Measurements from ENCODE around the gene ZNF813. TPM values are rescaled to one million over a fixed set of nuclear protein-coding genes. Genes with fewer than 3 reads are reported as not detected.

ZNF813 gene
- total RNA-seq, 1 experiment from 2014 or later, result not detected

- RAD21 ChIA-PET (ENCODE audit: low non-redundant PET in 1 of 2, low total read pairs in 2 of 2, uncharacterized antibody in 2 of 2, unreplicated experiment in 2 of 2), result no interaction called here
- H3K4me1 ChIP-seq (ENCODE audit: control insufficient read depth in 1 of 2, insufficient read depth in 2 of 2, low read length in 2 of 2), result no peaks in the 10 kb centered on the region
- no peak for TF ChIP-seq SIN3A (IDR thresholded peaks at IDR 0.05; ENCODE audit: low read depth)
- no peak for TF ChIP-seq ZBTB33 (IDR thresholded peaks at IDR 0.05; ENCODE audit: extremely low read depth, insufficient replicate concordance, low read length)
- TF ChIP-seq CBX3 (IDR thresholded peaks at IDR 0.05; ENCODE audit: low read depth), result no peak
- TF ChIP-seq POLR2A (IDR thresholded peaks at IDR 0.05; ENCODE audit: borderline replicate concordance, extremely low read depth, insufficient read depth, insufficient read length), result no peak
- TF ChIP-seq MAX (IDR thresholded peaks at IDR 0.05), result no peak
- no peak for TF ChIP-seq JUND (IDR thresholded peaks at IDR 0.05)
- TF ChIP-seq CEBPB (IDR thresholded peaks at IDR 0.05; ENCODE audit: low read depth), result no peak
- TF ChIP-seq ZNF274 (IDR thresholded peaks at IDR 0.05; ENCODE audit: low read depth, low read length), result no peak
- no peak for TF ChIP-seq SRF (IDR thresholded peaks at IDR 0.05; ENCODE audit: low read depth)
- TF ChIP-seq REST (IDR thresholded peaks at IDR 0.05; ENCODE audit: low read depth), result no peak
- TF ChIP-seq CTCF (IDR thresholded peaks at IDR 0.05 in 2 of 3, conservative IDR thresholded peaks at IDR 0.05 in 1 of 3; ENCODE audit: borderline replicate concordance in 1 of 3, insufficient read depth in 1 of 3, low read depth in 2 of 3, low read length in 2 of 3), result no peak
- TF ChIP-seq ZFX (IDR thresholded peaks at IDR 0.05), result no peak
- no peak for TF ChIP-seq POLR2AphosphoS5 (IDR thresholded peaks at IDR 0.05; ENCODE audit: low read depth, low read length)
- no peak for TF ChIP-seq YY1 (IDR thresholded peaks at IDR 0.05; ENCODE audit: extremely low read depth, insufficient replicate concordance, low read depth, low read length)
- no peak for TF ChIP-seq SP1 (IDR thresholded peaks at IDR 0.05; ENCODE audit: low read depth)
Observed at GRCh38 chr19:53541971-53542370, 74.4 kb downstream of the ZNF813 start.

More at GRCh38 chr19:53541971-53542370, 74.4 kb downstream of the ZNF813 start:
- Histone ChIP-seq H3K27me3 (ENCODE audit: insufficient read depth, low read length) (no peaks in the 10 kb centered on the region), H4K20me1 (ENCODE audit: insufficient read depth) (no peaks in the 10 kb centered on the region), H3K9ac (ENCODE audit: low read length) (no peak overlapping the region), H3K9me3 (ENCODE audit: control insufficient read depth in 1 of 2, insufficient read depth in 1 of 2, low read depth in 1 of 2, low read length in 2 of 2) (peaks cover 0 to 10% of the 10 kb centered on the region in 2 experiments; a peak in 2 of 4 replicates), H2AFZ (ENCODE audit: low read depth, low read length, poor library complexity, severe bottlenecking) (no peak overlapping the region), H3K4me3 (replicated peaks in 1 of 2; ENCODE audit: low read depth in 1 of 2, low read length in 2 of 2) (no peak overlapping the region), H3K36me3 (ENCODE audit: control insufficient read depth in 1 of 2, insufficient read depth in 2 of 2, low read length in 2 of 2) (no peaks in the 10 kb centered on the region), H3K27ac (ENCODE audit: low read depth, low read length) (no peak overlapping the region), H3K79me2 (ENCODE audit: insufficient read depth, low read length) (no peaks in the 10 kb centered on the region), H3K9me2 (ENCODE audit: insufficient read depth) (no peaks in the 10 kb centered on the region), H3K4me2 (ENCODE audit: low read length) (no peak overlapping the region)
- intact Hi-C loops (cut with micrococcal nuclease), result no loop called here
- ChIA-PET CTCF (no interaction called here), POLR2A (no interaction called here)
- ATAC-seq (no peak), DNase-seq (ENCODE audit: low read depth, low spot score) (no peak)
- BruUV-seq (replicated peaks), result no TSS peak
